ENCODE data around the gene EZH2. TPM values are rescaled to one million over a fixed set of nuclear protein-coding genes. Genes with fewer than 3 reads are reported as not detected.

The EZH2 gene
- total RNA-seq, 1 donor from 2014 or later, result 0.99 TPM

- intact Hi-C loops (cut with micrococcal nuclease), result no loop called here
- no peak overlapping the region for H3K4me3 ChIP-seq
These were observed 87.2 kb downstream of the EZH2 start for GRCh38 chr7:148796841-148797240.

GRCh38 chr7:148794476-148794875 lies 89.6 kb downstream of the EZH2 start:
- Histone ChIP-seq H3K36me3 (peaks cover 100% of the 10 kb centered on the region), H3K9me3 (replicated peaks) (peaks cover 8% of the 10 kb centered on the region), H3K27me3 (ENCODE audit: low read depth) (no peaks in the 10 kb centered on the region), H3K4me3 (no peak overlapping the region), H3K27ac (replicated peaks) (no peak overlapping the region), H3K4me1 (no peaks in the 10 kb centered on the region)
- DNase-seq, result no peak
- no peak for TF ChIP-seq CTCF (IDR thresholded peaks at IDR 0.05; ENCODE audit: borderline replicate concordance)
- intact Hi-C loops (cut with micrococcal nuclease), result no loop called here

More at GRCh38 chr7:148796841-148797240, 87.2 kb downstream of the EZH2 start:
- Histone ChIP-seq H3K9me3 (replicated peaks) (peaks cover 8% of the 10 kb centered on the region), H3K4me1 (no peaks in the 10 kb centered on the region), H3K36me3 (peaks cover 100% of the 10 kb centered on the region), H3K27me3 (ENCODE audit: low read depth) (no peaks in the 10 kb centered on the region), H3K27ac (replicated peaks) (no peak overlapping the region)
- DNase-seq, result no peak
- TF ChIP-seq CTCF (IDR thresholded peaks at IDR 0.05; ENCODE audit: borderline replicate concordance), result no peak

- no peaks in the 10 kb centered on the region for H3K27me3 ChIP-seq (ENCODE audit: low read depth)
- H3K27ac ChIP-seq (replicated peaks), result no peak overlapping the region
- no peak for DNase-seq
- no peak for TF ChIP-seq CTCF (IDR thresholded peaks at IDR 0.05; ENCODE audit: borderline replicate concordance)
- no peak overlapping the region for H3K4me3 ChIP-seq
- H3K9me3 ChIP-seq (replicated peaks), result peaks cover 8% of the 10 kb centered on the region
- intact Hi-C loops (cut with micrococcal nuclease), result no loop called here
- H3K4me1 ChIP-seq, result no peaks in the 10 kb centered on the region
- H3K36me3 ChIP-seq, result peaks cover 100% of the 10 kb centered on the region
These were observed 90.5 kb downstream of the EZH2 start for GRCh38 chr7:148793590-148793989.

- TF ChIP-seq CTCF (IDR thresholded peaks at IDR 0.05; ENCODE audit: borderline replicate concordance), result no peak
These were observed 92.5 kb downstream of the EZH2 start for GRCh38 chr7:148791546-148791945.

GRCh38 chr7:148790850-148791249 lies 93.2 kb downstream of the EZH2 start:
- Histone ChIP-seq H3K4me3 (no peak overlapping the region), H3K27me3 (ENCODE audit: low read depth) (no peaks in the 10 kb centered on the region), H3K36me3 (peaks cover 100% of the 10 kb centered on the region), H3K9me3 (replicated peaks) (peaks cover 8% of the 10 kb centered on the region), H3K27ac (replicated peaks) (no peak overlapping the region), H3K4me1 (no peaks in the 10 kb centered on the region)
- no peak for DNase-seq
- intact Hi-C loops (cut with micrococcal nuclease), result no loop called here
- no peak for TF ChIP-seq CTCF (IDR thresholded peaks at IDR 0.05; ENCODE audit: borderline replicate concordance)

More at GRCh38 chr7:148791546-148791945, 92.5 kb downstream of the EZH2 start:
- Histone ChIP-seq H3K4me3 (no peak overlapping the region), H3K9me3 (replicated peaks) (peaks cover 8% of the 10 kb centered on the region), H3K27me3 (ENCODE audit: low read depth) (no peaks in the 10 kb centered on the region), H3K27ac (replicated peaks) (no peak overlapping the region), H3K4me1 (no peaks in the 10 kb centered on the region), H3K36me3 (peaks cover 100% of the 10 kb centered on the region)
- DNase-seq, result no peak
- intact Hi-C loops (cut with micrococcal nuclease), result no loop called here
